ENCODE results near the gene ZPR1. TPM values are rescaled to one million over a fixed set of nuclear protein-coding genes. Genes with fewer than 3 reads are reported as not detected.
"Not testable (repeated sequence)": the region's sequence is repeated elsewhere in the genome, so short reads cannot be mapped to it uniquely, and the experiment has no call there.

The ZPR1 gene
- total RNA-seq, 1 experiment from 2014 or later = 44.7 TPM

GRCh38 chr11:116825434-116825833 lies 37.6 kb upstream of the ZPR1 start:
- no peak for DNase-seq (ENCODE audit: low spot score)

GRCh38 chr11:116823031-116823843 lies 35.4 kb upstream of the ZPR1 start, which contains the start of gene APOA4:
Gene APOA4 (minus strand): TSS chr11:116823304. CDS start chr11:116823191, 113 bp downstream.
- DNase-seq (ENCODE audit: low spot score) = no peak

- DNase-seq (ENCODE audit: low spot score) = no peak
Observed at GRCh38 chr11:116822575-116822974, 34.8 kb upstream of the ZPR1 start.

GRCh38 chr11:116821050-116821918 lies 33.5 kb upstream of the ZPR1 start:
- no peak for DNase-seq (ENCODE audit: low spot score)

GRCh38 chr11:116819049-116819448 lies 31.2 kb upstream of the ZPR1 start:
- DNase-seq (ENCODE audit: low spot score) = no peak

GRCh38 chr11:116814502-116814901 lies 26.7 kb upstream of the ZPR1 start:
- DNase-seq (ENCODE audit: low spot score) = no peak

GRCh38 chr11:116813781-116814471 lies 26.1 kb upstream of the ZPR1 start:
- no peak for DNase-seq (ENCODE audit: low spot score)

- DNase-seq (ENCODE audit: low spot score) = no peak
Observed at GRCh38 chr11:116813170-116813569, 25.3 kb upstream of the ZPR1 start.

GRCh38 chr11:116812109-116812508 lies 24.3 kb upstream of the ZPR1 start:
- no peak for DNase-seq (ENCODE audit: low spot score)

GRCh38 chr11:116811194-116811593 lies 23.4 kb upstream of the ZPR1 start:
- DNase-seq (ENCODE audit: low spot score) = no peak

GRCh38 chr11:116808262-116809175 lies 20.7 kb upstream of the ZPR1 start:
- no peak for DNase-seq (ENCODE audit: low spot score)

GRCh38 chr11:116807601-116808261 lies 19.9 kb upstream of the ZPR1 start:
- no peak for DNase-seq (ENCODE audit: low spot score)

GRCh38 chr11:116804001-116804400 lies 16.2 kb upstream of the ZPR1 start:
- no peak for DNase-seq (ENCODE audit: low spot score)

GRCh38 chr11:116801662-116802061 lies 13.8 kb upstream of the ZPR1 start:
- not testable (repeated sequence) for DNase-seq (ENCODE audit: low spot score)

GRCh38 chr11:116800610-116801009 lies 12.8 kb upstream of the ZPR1 start:
- DNase-seq (ENCODE audit: low spot score) = no peak

- no peak for DNase-seq (ENCODE audit: low spot score)
Observed at GRCh38 chr11:116798368-116798767, 10.5 kb upstream of the ZPR1 start.

- DNase-seq (ENCODE audit: low spot score) = no peak
Observed at GRCh38 chr11:116797816-116798215, 10.0 kb upstream of the ZPR1 start.

GRCh38 chr11:116796548-116796947 lies 8.7 kb upstream of the ZPR1 start:
- DNase-seq (ENCODE audit: low spot score) = no peak

GRCh38 chr11:116794851-116795250 lies 7.0 kb upstream of the ZPR1 start:
- DNase-seq (ENCODE audit: low spot score) = no peak

- no peak for DNase-seq (ENCODE audit: low spot score)
Observed at GRCh38 chr11:116793772-116794097, 5.9 kb upstream of the ZPR1 start.

All from A172 (cell line).